Measurements from ENCODE around the gene ROR1.

ROR1 gene

DNA sequence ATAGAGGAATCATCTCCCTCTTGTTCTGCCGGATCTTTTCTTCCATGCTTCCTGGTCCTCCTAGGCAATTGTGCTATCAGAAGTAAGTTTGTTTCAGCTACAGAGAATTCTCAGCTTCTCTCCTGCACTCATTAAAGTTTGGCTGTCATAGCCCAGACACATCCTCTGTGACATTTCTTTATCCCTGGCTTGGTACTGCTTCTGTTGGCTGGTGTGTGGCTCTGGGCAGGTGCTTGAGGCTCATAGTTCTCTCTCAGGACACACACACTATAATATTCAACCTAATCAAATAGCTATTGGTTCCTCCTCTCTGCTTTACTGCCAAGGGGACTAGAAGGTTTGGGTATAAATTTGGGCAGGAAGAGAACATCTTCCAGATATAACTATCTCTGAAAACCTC, 172.1 kb downstream of the ROR1 start:
- H3K27me3 ChIP-seq (ENCODE audit: insufficient read depth, poor library complexity, severe bottlenecking) = no peaks in the 10 kb centered on the region
- TF ChIP-seq, protein P1, sequence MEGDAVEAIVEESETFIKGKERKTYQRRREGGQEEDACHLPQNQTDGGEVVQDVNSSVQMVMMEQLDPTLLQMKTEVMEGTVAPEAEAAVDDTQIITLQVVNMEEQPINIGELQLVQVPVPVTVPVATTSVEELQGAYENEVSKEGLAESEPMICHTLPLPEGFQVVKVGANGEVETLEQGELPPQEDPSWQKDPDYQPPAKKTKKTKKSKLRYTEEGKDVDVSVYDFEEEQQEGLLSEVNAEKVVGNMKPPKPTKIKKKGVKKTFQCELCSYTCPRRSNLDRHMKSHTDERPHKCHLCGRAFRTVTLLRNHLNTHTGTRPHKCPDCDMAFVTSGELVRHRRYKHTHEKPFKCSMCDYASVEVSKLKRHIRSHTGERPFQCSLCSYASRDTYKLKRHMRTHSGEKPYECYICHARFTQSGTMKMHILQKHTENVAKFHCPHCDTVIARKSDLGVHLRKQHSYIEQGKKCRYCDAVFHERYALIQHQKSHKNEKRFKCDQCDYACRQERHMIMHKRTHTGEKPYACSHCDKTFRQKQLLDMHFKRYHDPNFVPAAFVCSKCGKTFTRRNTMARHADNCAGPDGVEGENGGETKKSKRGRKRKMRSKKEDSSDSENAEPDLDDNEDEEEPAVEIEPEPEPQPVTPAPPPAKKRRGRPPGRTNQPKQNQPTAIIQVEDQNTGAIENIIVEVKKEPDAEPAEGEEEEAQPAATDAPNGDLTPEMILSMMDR (IDR thresholded peaks at IDR 0.05; ENCODE audit: poor library complexity, severe bottlenecking) = no peak
- H3K36me3 ChIP-seq (ENCODE audit: low read depth) = no peaks in the 10 kb centered on the region
- no peak overlapping the region for H3K27ac ChIP-seq (ENCODE audit: poor library complexity, severe bottlenecking)
- no peaks in the 10 kb centered on the region for H3K9me3 ChIP-seq (ENCODE audit: severe bottlenecking)
- DNase-seq (ENCODE audit: low spot score) (no peak), ATAC-seq (ENCODE audit: low read depth) (no peak)
- no peaks in the 10 kb centered on the region for H3K4me1 ChIP-seq (ENCODE audit: insufficient read depth, poor library complexity, severe bottlenecking)
- H3K4me3 ChIP-seq (ENCODE audit: severe bottlenecking) = no peak overlapping the region

DNA sequence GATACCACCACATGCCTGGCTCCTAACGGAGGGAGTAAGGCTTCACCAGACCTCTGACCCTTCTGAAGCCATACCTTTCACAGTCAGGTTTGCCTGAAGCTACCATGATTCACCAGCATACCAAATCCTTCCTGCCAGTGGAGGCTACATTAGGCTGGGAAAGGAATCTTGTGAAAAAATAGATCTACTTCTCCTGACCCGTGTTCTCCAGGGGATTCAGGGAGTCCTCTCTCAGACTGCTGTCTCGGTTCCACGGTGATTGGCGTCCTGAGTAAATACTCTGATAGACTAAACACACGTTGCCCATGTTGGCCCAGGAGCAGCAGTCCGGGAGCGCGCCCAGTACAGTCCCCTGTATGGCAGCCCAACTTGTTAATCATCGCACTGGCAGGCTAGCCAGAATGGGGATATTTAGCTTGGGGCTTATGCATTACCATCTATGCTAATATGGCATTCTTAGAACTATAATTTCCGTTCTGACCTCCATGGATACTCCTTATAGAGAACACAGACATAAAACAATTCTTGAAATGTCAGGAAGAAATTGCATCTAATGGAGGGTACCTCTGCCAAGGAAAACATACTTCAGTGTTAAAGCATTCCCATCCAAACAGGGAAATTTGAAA, 173.2 kb downstream of the ROR1 start:
- ATAC-seq (ENCODE audit: low read depth) (0 out of 3 replicates have a peak, but pooled peaks have one; percentile 40), DNase-seq (ENCODE audit: low spot score) (no peak)
- Histone ChIP-seq H3K4me3 (ENCODE audit: severe bottlenecking) (no peak overlapping the region), H3K27me3 (ENCODE audit: insufficient read depth, poor library complexity, severe bottlenecking) (no peaks in the 10 kb centered on the region), H3K27ac (ENCODE audit: poor library complexity, severe bottlenecking) (no peak overlapping the region), H3K36me3 (ENCODE audit: low read depth) (no peaks in the 10 kb centered on the region), H3K4me1 (ENCODE audit: insufficient read depth, poor library complexity, severe bottlenecking) (no peaks in the 10 kb centered on the region), H3K9me3 (ENCODE audit: severe bottlenecking) (no peaks in the 10 kb centered on the region)
- TF ChIP-seq, protein P1 (IDR thresholded peaks at IDR 0.05; ENCODE audit: poor library complexity, severe bottlenecking) = no peak

DNA sequence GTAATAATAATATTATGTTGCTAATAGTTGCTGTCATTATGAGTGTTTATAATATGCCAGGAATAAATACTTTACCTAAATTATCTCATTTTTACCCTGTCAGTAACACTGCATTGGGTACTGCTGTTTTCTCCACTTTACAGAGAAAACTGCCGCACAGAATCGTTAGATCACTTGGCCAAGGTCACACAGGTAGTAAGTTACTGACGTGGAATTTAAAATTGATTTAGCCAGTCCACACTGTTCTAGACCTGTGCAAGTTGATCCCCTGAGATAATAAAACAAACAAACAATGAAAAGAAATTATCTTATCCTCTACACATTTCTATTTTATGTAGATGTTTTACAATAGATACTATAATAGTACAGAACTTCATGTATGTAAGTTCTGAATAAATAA, 174.1 kb downstream of the ROR1 start:
- H3K4me3 ChIP-seq (ENCODE audit: severe bottlenecking) = no peak overlapping the region
- DNase-seq (ENCODE audit: low spot score) (no peak), ATAC-seq (ENCODE audit: low read depth) (no peak)
- no peaks in the 10 kb centered on the region for H3K9me3 ChIP-seq (ENCODE audit: severe bottlenecking)
- H3K36me3 ChIP-seq (ENCODE audit: low read depth) = no peaks in the 10 kb centered on the region
- H3K27ac ChIP-seq (ENCODE audit: poor library complexity, severe bottlenecking) = no peak overlapping the region
- TF ChIP-seq, protein P1 (IDR thresholded peaks at IDR 0.05; ENCODE audit: poor library complexity, severe bottlenecking) = no peak
- no peaks in the 10 kb centered on the region for H3K27me3 ChIP-seq (ENCODE audit: insufficient read depth, poor library complexity, severe bottlenecking)
- no peaks in the 10 kb centered on the region for H3K4me1 ChIP-seq (ENCODE audit: insufficient read depth, poor library complexity, severe bottlenecking)

DNA sequence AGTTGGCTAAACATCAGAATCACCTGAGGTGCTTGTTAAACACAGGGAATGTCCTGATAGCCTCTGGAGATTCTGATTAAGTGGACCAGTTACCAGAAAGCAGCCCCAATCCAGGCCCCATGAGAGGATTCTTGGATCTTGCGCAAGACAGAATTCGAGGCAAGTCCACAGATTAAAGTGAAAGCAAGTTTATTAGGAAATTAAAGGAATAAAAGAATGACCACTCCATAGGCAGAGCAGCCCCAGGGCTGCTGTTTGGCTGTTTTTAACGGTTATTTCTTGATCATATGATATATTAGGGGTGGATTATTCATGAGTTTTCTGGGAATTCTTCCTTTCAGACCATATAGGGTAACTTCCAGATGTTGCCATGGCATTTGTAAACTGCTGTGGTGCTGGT, 176.2 kb downstream of the ROR1 start:
- Histone ChIP-seq H3K9me3 (ENCODE audit: severe bottlenecking) (no peaks in the 10 kb centered on the region), H3K4me3 (ENCODE audit: severe bottlenecking) (no peak overlapping the region), H3K27ac (ENCODE audit: poor library complexity, severe bottlenecking) (no peak overlapping the region), H3K4me1 (ENCODE audit: insufficient read depth, poor library complexity, severe bottlenecking) (no peaks in the 10 kb centered on the region), H3K36me3 (ENCODE audit: low read depth) (no peaks in the 10 kb centered on the region), H3K27me3 (ENCODE audit: insufficient read depth, poor library complexity, severe bottlenecking) (no peaks in the 10 kb centered on the region)
- ATAC-seq (ENCODE audit: low read depth) = no peak
- DNase-seq (ENCODE audit: low spot score) = no peak
- TF ChIP-seq, protein P1 (IDR thresholded peaks at IDR 0.05; ENCODE audit: poor library complexity, severe bottlenecking) = no peak

Measured in RWPE2 (cell line).